Gastrocnemius medialis (tissue), 4 donors: ENCODE data around the gene USHBP1. TPM values are rescaled to one million over a fixed set of nuclear protein-coding genes. Genes with fewer than 3 reads are reported as not detected.

Source experiments
- ATAC-seq, 2 donors: fragments of 150-250 bp; one replicate each; pipeline ENCODE4 v1.9.1; 2016
- DNase-seq, 2 donors: peaks; one replicate each; pipeline ENCODE4 v3.0.0-alpha.2; 2019
- H3K27ac ChIP-seq, 4 donors: fragments of 200-600 bp; sonication (generic); 1 replicate in 1 of 4; 2 replicates in 3 of 4; pipeline ENCODE4 v1.5.1; 2016 to 2018; ENCODE audit warnings: mild to moderate bottlenecking in 2 of 4, moderate library complexity in 1 of 4
- H3K27me3 ChIP-seq, 3 donors: fragments of 200-600 bp; sonication (generic) in 2 of 3; 1 replicate in 1 of 3; 2 replicates in 2 of 3; pipeline versions ENCODE4 v1.5.1 to v1.6.0; 2016 to 2019; ENCODE audit warnings: mild to moderate bottlenecking in 1 of 3, moderate library complexity in 1 of 3
- H3K36me3 ChIP-seq, 2 donors: fragments of 200-600 bp; sonication (generic) in 1 of 2; one replicate each; pipeline ENCODE4 v1.5.1; 2017 to 2018
- H3K4me1 ChIP-seq, 2 donors: fragments of 200-600 bp; sonication (generic) in 1 of 2; one replicate each; pipeline ENCODE4 v1.5.1; 2016 to 2017; ENCODE audit warnings: mild to moderate bottlenecking in 2 of 2
- H3K4me3 ChIP-seq, 4 donors: fragments of 200-600 bp; sonication (generic) in 3 of 4; 1 replicate in 1 of 4; 2 replicates in 3 of 4; pipeline ENCODE4 v1.5.1; 2016 to 2019; ENCODE audit warnings: mild to moderate bottlenecking in 2 of 4
- H3K9me3 ChIP-seq, 3 donors: fragments of 200-600 bp; sonication (generic) in 2 of 3; 1 replicate in 1 of 3; 2 replicates in 2 of 3; pipeline ENCODE4 v1.5.1; 2016 to 2019
- CTCF ChIP-seq, 5 experiments: fragments of 450-650 bp in 3 of 5; fragments of 200-600 bp in 2 of 5; sonication (generic) in 2 of 5; IDR thresholded peaks in 4 of 5; conservative IDR thresholded peaks in 1 of 5; 1 replicate in 4 of 5; 2 replicates in 1 of 5; pipeline ENCODE4 v1.5.1; 2016 to 2019; ENCODE audit warnings: antibody characterized with exemption in 5 of 5, mild to moderate bottlenecking in 3 of 5, moderate library complexity in 3 of 5
- POLR2A ChIP-seq, 2 donors: fragments of 450-650 bp; IDR thresholded peaks; one replicate each; pipeline ENCODE4 v1.6.1; 2017; ENCODE audit warnings: antibody characterized with exemption in 2 of 2, mild to moderate bottlenecking in 2 of 2, moderate library complexity in 2 of 2
- in situ Hi-C, 4 donors: fragments of 200-750 bp; cut with MboI; loops; one replicate each; pipeline versions ENCODE4 v1.15.0 to v1.8.0; 2017; ENCODE audit warnings: low sequenced_read_pairs in 4 of 4
- intact Hi-C: fragments of 100-400 bp; cut with DNase I; formaldehyde crosslinking; loops from one replicate; pipeline ENCODE4 v1.15.1; 2023; ENCODE audit warnings: low total_unique reads
- total RNA-seq, 4 donors: library from RNA; depleted of rRNA; stranded (reverse); fragments of >200 nt; gene quantifications; one replicate each; pipeline versions ENCODE4 v1.1.0 to v1.2.3, GENCODE V29; 2016

USHBP1 gene
- total RNA-seq, 4 donors from 2014 or later, result 2.6 to 7.1 (median 4.1) TPM

GRCh38 chr19:17229890-17230289 lies 34.7 kb downstream of the USHBP1 start:
- Histone ChIP-seq H3K36me3 (peaks cover 0 to 16% of the 10 kb centered on the region in 2 donors), H3K27me3 (no peaks in the 10 kb centered on the region), H3K4me1 (peaks cover 9 to 15% of the 10 kb centered on the region in 2 donors), H3K27ac (no peak overlapping the region), H3K9me3 (no peaks in the 10 kb centered on the region), H3K4me3 (no peak overlapping the region)
- in situ Hi-C loops, result no loop called here
- DNase-seq (no peak), ATAC-seq (no peak)
- intact Hi-C loops, result loop anchor here (5.0 kb wide), 1 partner anchor 93 kb away; no protein-coding TSS in a partner anchor
- TF ChIP-seq POLR2A (IDR thresholded peaks at IDR 0.05), result no peak
- no peak for TF ChIP-seq CTCF (IDR thresholded peaks at IDR 0.05 in 4 of 5, conservative IDR thresholded peaks at IDR 0.05 in 1 of 5)

GRCh38 chr19:17227798-17228367 lies 36.7 kb downstream of the USHBP1 start:
- in situ Hi-C loops (no loop called here), intact Hi-C loops (loop anchor here (5.0 kb wide), 1 partner anchor 91 kb away; no protein-coding TSS in a partner anchor)
- Histone ChIP-seq H3K36me3 (peaks cover 0 to 14% of the 10 kb centered on the region in 2 donors), H3K4me1 (peaks cover 8 to 13% of the 10 kb centered on the region in 2 donors), H3K27ac (peak overlapping the region in 3 of 4 donors; percentile 87 to 91 (median 91)), H3K9me3 (no peaks in the 10 kb centered on the region), H3K4me3 (no peak overlapping the region), H3K27me3 (no peaks in the 10 kb centered on the region)
- DNase-seq (peak in 1 of 2 donors; percentile 62), ATAC-seq (no peak)
- TF ChIP-seq POLR2A (IDR thresholded peaks at IDR 0.05) (no peak), CTCF (IDR thresholded peaks at IDR 0.05 in 4 of 5, conservative IDR thresholded peaks at IDR 0.05 in 1 of 5) (no peak)

GRCh38 chr19:17226002-17226933 lies 38.3 kb downstream of the USHBP1 start, which contains the start of gene OCEL1:
Gene OCEL1, plus strand, starts transcription at chr19:17226226. Its CDS starts 22 bp downstream, at chr19:17226248.
- no peaks in the 10 kb centered on the region for H3K27me3 ChIP-seq
- peak within 1 kb of the TSS; percentile 86 to 91 (median 89) for H3K27ac ChIP-seq
- peaks cover 8 to 13% of the 10 kb centered on the region in 2 donors for H3K4me1 ChIP-seq
- DNase-seq (peak; percentile 98 to 99), ATAC-seq (peak; percentile 96 to 97)
- intact Hi-C loops, result loop anchor here (1.0 to 5.0 kb wide), 5 partner anchors 11 to 151 kb away; partner anchors contain the start of genes BABAM1, HAUS8, MYO9B and USE1
- H3K9me3 ChIP-seq, result no peaks in the 10 kb centered on the region
- no peaks in the 10 kb centered on the region for H3K36me3 ChIP-seq
- H3K4me3 ChIP-seq, result peak within 1 kb of the TSS; percentile 62 to 95 (median 78)
- peak in 1 of 5 experiments; percentile 21 for TF ChIP-seq CTCF (IDR thresholded peaks at IDR 0.05 in 4 of 5, conservative IDR thresholded peaks at IDR 0.05 in 1 of 5)
- peak; percentile 88 to 90 for TF ChIP-seq POLR2A (IDR thresholded peaks at IDR 0.05)
- in situ Hi-C loops, result no loop called here

GRCh38 chr19:17225053-17225452 lies 39.5 kb downstream of the USHBP1 start:
- Histone ChIP-seq H3K4me1 (peaks cover 8 to 13% of the 10 kb centered on the region in 2 donors), H3K27ac (no peak overlapping the region), H3K36me3 (no peaks in the 10 kb centered on the region), H3K9me3 (no peaks in the 10 kb centered on the region), H3K4me3 (peak overlapping the region in 1 of 4 donors; percentile 77), H3K27me3 (no peaks in the 10 kb centered on the region)
- TF ChIP-seq CTCF (IDR thresholded peaks at IDR 0.05 in 4 of 5, conservative IDR thresholded peaks at IDR 0.05 in 1 of 5) (no peak), POLR2A (IDR thresholded peaks at IDR 0.05) (no peak)
- ATAC-seq (no peak), DNase-seq (no peak)
- in situ Hi-C loops, result no loop called here
- intact Hi-C loops, result loop anchor here (5.0 kb wide), 1 partner anchor 88 kb away; no protein-coding TSS in a partner anchor
